ENCODE data around the gene PTCRA.

PTCRA gene

GRCh38 chr6:42974919-42975505 lies 59.2 kb downstream of the PTCRA start:
- DNase-seq, result no peak
